ENCODE results near the gene TTC28. TPM values are rescaled to one million over a fixed set of nuclear protein-coding genes. Genes with fewer than 3 reads are reported as not detected.

Gene TTC28
- total RNA-seq, 1 experiment from 2014 or later = 0.12 TPM

GRCh38 chr22:28128827-28129226 lies 550.8 kb downstream of the TTC28 start (continued):
- TF ChIP-seq YY1 (IDR thresholded peaks at IDR 0.05; ENCODE audit: extremely low read depth, insufficient replicate concordance, low read depth, low read length) (no peak), EGR1 (IDR thresholded peaks at IDR 0.05; ENCODE audit: low read depth) (no peak), ZNF274 (IDR thresholded peaks at IDR 0.05; ENCODE audit: low read depth, low read length) (no peak), MAX (IDR thresholded peaks at IDR 0.05) (no peak), CTCF (IDR thresholded peaks at IDR 0.05 in 2 of 3, conservative IDR thresholded peaks at IDR 0.05 in 1 of 3; ENCODE audit: borderline replicate concordance in 1 of 3, insufficient read depth in 1 of 3, low read depth in 2 of 3, low read length in 2 of 3) (no peak), POLR2A (IDR thresholded peaks at IDR 0.05; ENCODE audit: borderline replicate concordance, extremely low read depth, insufficient read depth, insufficient read length) (no peak), CBX3 (IDR thresholded peaks at IDR 0.05; ENCODE audit: low read depth) (no peak)

- RAD21 ChIA-PET (ENCODE audit: low non-redundant PET in 1 of 2, low total read pairs in 2 of 2, uncharacterized antibody in 2 of 2, unreplicated experiment in 2 of 2) = no interaction called here
Observed at GRCh38 chr22:28125799-28126198, 553.8 kb downstream of the TTC28 start.

More at GRCh38 chr22:28125799-28126198, 553.8 kb downstream of the TTC28 start:
- no peaks in the 10 kb centered on the region for H3K9me2 ChIP-seq (ENCODE audit: insufficient read depth)
- H3K9ac ChIP-seq (ENCODE audit: low read length) = no peak overlapping the region
- H3K4me3 ChIP-seq (replicated peaks in 1 of 2; ENCODE audit: low read depth in 1 of 2, low read length in 2 of 2) = no peak overlapping the region
- DNase-seq (ENCODE audit: low read depth, low spot score) (no peak), ATAC-seq (no peak)
- TF ChIP-seq CTCF (IDR thresholded peaks at IDR 0.05 in 2 of 3, conservative IDR thresholded peaks at IDR 0.05 in 1 of 3; ENCODE audit: borderline replicate concordance in 1 of 3, insufficient read depth in 1 of 3, low read depth in 2 of 3, low read length in 2 of 3) (no peak), SIN3A (IDR thresholded peaks at IDR 0.05; ENCODE audit: low read depth) (no peak), SP1 (IDR thresholded peaks at IDR 0.05; ENCODE audit: low read depth) (no peak), SRF (IDR thresholded peaks at IDR 0.05; ENCODE audit: low read depth) (no peak), TCF7L2 (IDR thresholded peaks at IDR 0.05; ENCODE audit: borderline replicate concordance, extremely low read depth, insufficient read depth, insufficient read length) (no peak), FOSL1 (IDR thresholded peaks at IDR 0.05; ENCODE audit: low read depth) (no peak), EZH2 (IDR thresholded peaks at IDR 0.05) (no peak), REST (IDR thresholded peaks at IDR 0.05; ENCODE audit: low read depth) (no peak), YY1 (IDR thresholded peaks at IDR 0.05; ENCODE audit: extremely low read depth, insufficient replicate concordance, low read depth, low read length) (no peak)
- POLR2A ChIA-PET = no interaction called here
- CTCF ChIA-PET = interaction anchor here (1.2 kb wide), 1 partner anchor 12 kb away, joined by 5 read pairs; no protein-coding TSS in a partner anchor
- H3K79me2 ChIP-seq (ENCODE audit: insufficient read depth, low read length) = no peaks in the 10 kb centered on the region
- no peaks in the 10 kb centered on the region for H3K4me1 ChIP-seq (ENCODE audit: control insufficient read depth in 1 of 2, insufficient read depth in 2 of 2, low read length in 2 of 2)
- H3K36me3 ChIP-seq (ENCODE audit: control insufficient read depth in 1 of 2, insufficient read depth in 2 of 2, low read length in 2 of 2) = no peaks in the 10 kb centered on the region
- no peaks in the 10 kb centered on the region for H3K9me3 ChIP-seq (ENCODE audit: control insufficient read depth in 1 of 2, insufficient read depth in 1 of 2, low read depth in 1 of 2, low read length in 2 of 2)
- H3K27me3 ChIP-seq (ENCODE audit: insufficient read depth, low read length) = peaks cover 87% of the 10 kb centered on the region
- no peak overlapping the region for H3K4me2 ChIP-seq (ENCODE audit: low read length)
- BruUV-seq (replicated peaks) = no TSS peak
- intact Hi-C loops (cut with micrococcal nuclease) = no loop called here
- H2AFZ ChIP-seq (ENCODE audit: low read depth, low read length, poor library complexity, severe bottlenecking) = no peak overlapping the region
- no peaks in the 10 kb centered on the region for H4K20me1 ChIP-seq (ENCODE audit: insufficient read depth)
- no peak overlapping the region for H3K27ac ChIP-seq (ENCODE audit: low read depth, low read length)
